Keratinocyte (primary cell): Measurements from ENCODE around the gene DIP2C.

ENCODE experiments used
- CTCF ChIP-seq, 3 experiments: IDR thresholded peaks in 1 of 3; conservative IDR thresholded peaks in 1 of 3; optimal IDR thresholded peaks in 1 of 3; 2 replicates in 2 of 3; 3 replicates in 1 of 3; pipeline versions ENCODE3 to v1.5.1; 2011; ENCODE audit warnings: low read length in 3 of 3, mild to moderate bottlenecking in 3 of 3, moderate library complexity in 2 of 3, control low read depth in 1 of 3, inconsistent platforms in 1 of 3; ENCODE audit not compliant: insufficient read depth in 2 of 3; ENCODE audit errors: extremely low read depth in 1 of 3
- EZH2 ChIP-seq: IDR thresholded peaks from one replicate; pipeline ENCODE4 v1.6.1; 2012; ENCODE audit warnings: inconsistent platforms, mild to moderate bottlenecking, low read length, moderate library complexity

DNA sequence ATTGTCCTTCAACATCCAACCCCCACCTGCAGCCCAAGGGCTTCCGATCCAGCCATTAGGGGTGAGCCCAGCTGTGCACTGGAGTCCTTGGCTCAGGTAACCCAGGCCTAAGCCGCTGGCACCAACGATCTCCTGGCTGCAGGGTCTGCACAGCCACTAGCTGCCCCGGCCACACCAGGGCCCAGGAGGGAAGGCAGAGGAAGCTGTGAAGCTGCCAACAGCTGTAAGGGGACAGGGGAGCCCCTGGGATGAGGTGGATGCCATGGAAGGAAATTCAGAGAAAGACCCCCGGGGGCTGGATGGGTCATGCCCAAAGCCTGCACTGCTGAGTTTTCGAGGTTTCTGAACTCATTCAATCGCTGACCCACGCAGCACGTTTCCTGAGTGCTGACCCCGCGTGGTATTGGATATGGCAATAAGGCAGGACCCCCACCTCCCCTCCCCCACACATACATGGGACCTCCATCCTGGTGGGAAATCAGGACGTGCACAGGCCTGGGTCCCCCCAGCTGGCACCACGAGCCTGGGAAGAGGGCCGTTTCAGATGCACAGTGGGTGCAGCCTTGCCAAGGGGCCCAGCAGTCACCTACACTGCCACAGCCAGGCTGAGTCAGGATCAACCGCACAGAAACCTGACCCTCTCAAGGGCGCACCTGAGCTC lies 170.3 kb downstream of the DIP2C start:
- TF ChIP-seq CTCF (optimal IDR thresholded peaks at IDR 0.05 in 1 of 3, IDR thresholded peaks at IDR 0.05 in 1 of 3, conservative IDR thresholded peaks at IDR 0.05 in 1 of 3; ENCODE audit: extremely low read depth in 1 of 3, insufficient read depth in 2 of 3, low read length in 3 of 3) (no peak), EZH2 (no peak)
